SKM-1 treated with dmso at 0.1 percent for 144 hours (cell line): ENCODE measurements around the gene EFS.
"Not testable (repeated sequence)": the region's sequence is repeated elsewhere in the genome, so short reads cannot be mapped to it uniquely, and the experiment has no call there.

Experiments
- DNase-seq: peaks from one replicate; lab custom pipeline; 2025; ENCODE audit not compliant: unreplicated experiment; lab: John Stamatoyannopoulos, UW

Gene EFS

GRCh38 chr14:23399136-23399535 is 34.2 kb upstream of the EFS start:
- no peak for DNase-seq

GRCh38 chr14:23398348-23398747 is 33.4 kb upstream of the EFS start:
- DNase-seq, result no peak

GRCh38 chr14:23396781-23397407 is 31.9 kb upstream of the EFS start:
- DNase-seq, result no peak

GRCh38 chr14:23396126-23396525 is 31.2 kb upstream of the EFS start:
- no peak for DNase-seq

- no peak for DNase-seq
Measured at GRCh38 chr14:23392613-23393012, 27.6 kb upstream of the EFS start.

- DNase-seq, result not testable (repeated sequence)
Measured at GRCh38 chr14:23389871-23390270, 24.9 kb upstream of the EFS start.

GRCh38 chr14:23389396-23389795 is 24.4 kb upstream of the EFS start:
- DNase-seq, result no peak

- DNase-seq, result no peak
Measured at GRCh38 chr14:23388996-23389395, 24.0 kb upstream of the EFS start.

GRCh38 chr14:23387916-23388882 is 23.2 kb upstream of the EFS start:
- DNase-seq, result no peak

- no peak for DNase-seq
Measured at GRCh38 chr14:23386999-23387398, 22.0 kb upstream of the EFS start.

- DNase-seq, result not testable (repeated sequence)
Measured at GRCh38 chr14:23386266-23386657, 21.3 kb upstream of the EFS start.

GRCh38 chr14:23385642-23386265 is 20.8 kb upstream of the EFS start:
- no peak for DNase-seq

- no peak for DNase-seq
Measured at GRCh38 chr14:23385244-23385641, 20.3 kb upstream of the EFS start.

- no peak for DNase-seq
Measured at GRCh38 chr14:23384364-23385080, 19.6 kb upstream of the EFS start.

- DNase-seq, result no peak
Measured at GRCh38 chr14:23382731-23383440, 17.9 kb upstream of the EFS start.

- no peak for DNase-seq
Measured at GRCh38 chr14:23382276-23382675, 17.3 kb upstream of the EFS start.

- DNase-seq, result peak; percentile 100
Measured at GRCh38 chr14:23381871-23382270, 16.9 kb upstream of the EFS start.

- DNase-seq, result no peak
Measured at GRCh38 chr14:23380976-23381375, 16.0 kb upstream of the EFS start.

GRCh38 chr14:23380197-23380914 is 15.4 kb upstream of the EFS start:
- no peak for DNase-seq
